ENCODE results near the gene IL1B. TPM values are rescaled to one million over a fixed set of nuclear protein-coding genes. Genes with fewer than 3 reads are reported as not detected.

The IL1B gene
- total RNA-seq = 0.77 and 1.7 TPM in 2 replicates

DNA sequence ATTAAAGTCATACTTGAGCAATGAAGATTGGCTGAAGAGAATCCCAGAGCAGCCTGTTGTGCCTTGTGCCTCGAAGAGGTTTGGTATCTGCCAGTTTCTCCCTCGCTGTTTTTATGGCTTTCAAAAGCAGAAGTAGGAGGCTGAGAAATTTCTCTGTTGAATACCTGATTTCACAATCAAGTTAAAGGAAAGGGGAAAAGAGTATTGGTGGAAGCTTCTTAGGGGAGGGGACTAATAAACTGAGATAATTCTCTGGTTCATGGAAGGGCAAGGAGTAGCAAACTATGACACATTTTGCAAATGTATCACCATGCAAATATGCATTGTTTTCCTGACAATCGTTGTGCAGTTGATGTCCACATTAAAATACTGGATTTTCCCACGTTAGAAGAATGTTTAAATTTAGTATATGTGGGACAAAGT, at the start of gene IL1B:
Gene IL1B, minus strand, starts transcription at position 85 of the 423 bp plus-strand sequence. CDS start 550 bp downstream, outside the sequence.

DNA sequence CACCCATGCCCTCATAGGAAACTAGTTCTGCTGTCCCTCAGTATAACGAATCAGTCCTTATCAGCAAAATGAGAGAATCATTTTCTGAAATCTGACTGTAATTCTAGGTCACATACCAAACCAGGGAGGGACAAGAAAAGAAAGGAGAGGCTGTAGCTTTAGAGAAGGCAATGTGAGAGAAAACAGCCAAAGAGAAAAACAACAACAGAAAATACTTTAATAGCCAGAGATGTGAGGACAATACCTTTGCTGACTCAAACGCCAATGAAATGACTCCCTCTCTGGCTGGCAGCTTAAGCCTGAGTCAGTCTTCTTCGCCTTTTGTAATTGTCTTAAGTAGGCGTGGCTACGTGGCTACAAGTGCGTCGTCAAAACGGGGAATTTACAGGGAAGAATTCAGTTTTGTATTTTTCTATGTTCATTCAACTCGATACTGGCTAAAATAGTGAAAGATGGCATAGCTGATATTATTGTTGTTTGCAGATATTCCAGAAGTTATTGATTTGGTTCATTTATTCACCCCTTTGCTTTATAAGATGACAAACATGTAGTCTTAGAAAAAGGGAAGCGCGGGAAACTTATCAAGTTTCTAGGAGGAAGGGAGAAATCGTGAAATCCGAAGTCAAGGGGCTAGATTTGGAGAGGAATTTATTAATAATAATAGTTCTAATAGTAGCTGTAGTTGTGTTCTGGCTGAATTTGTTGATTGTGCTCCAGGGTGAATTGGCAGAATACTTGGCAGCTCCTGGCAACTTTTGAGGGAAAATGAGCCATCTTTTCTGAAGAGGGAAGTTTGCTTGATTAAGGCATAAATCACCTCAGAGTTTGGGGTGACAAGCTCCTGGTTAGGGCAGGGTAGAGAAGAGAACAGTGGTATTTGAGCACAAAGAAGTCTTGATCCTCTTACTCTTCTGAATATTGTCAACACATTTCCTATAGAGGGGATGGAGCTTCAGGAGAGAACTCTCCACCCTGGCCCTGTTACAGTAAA, 52.1 kb downstream of the IL1B start, which contains the start of gene IL1A:
Gene IL1A, minus strand, starts transcription at position 295 of the 991 bp plus-strand sequence. CDS start 723 bp downstream, outside the sequence.

Other genes with a start within 250 kb of the IL1B start
- gene SLC20A1, start 190.8 kb downstream of the IL1B start, total RNA-seq = 122 and 398 TPM in 2 replicates
- gene NT5DC4, start 115.8 kb downstream of the IL1B start, total RNA-seq = 0.11 TPM in 1 of 2 replicates, not detected in the other
- 3.9 and 15.8 TPM in 2 replicates for gene CKAP2L, start 72.2 kb downstream of the IL1B start, total RNA-seq
- gene IL1A, start 52.3 kb downstream of the IL1B start, total RNA-seq = 0.12 and 0.22 TPM in 2 replicates
- gene IL37, start 74.4 kb upstream of the IL1B start, total RNA-seq = 0.22 TPM in 1 of 2 replicates, not detected in the other
- not detected in 2 replicates for gene IL36G, start 141.2 kb upstream of the IL1B start, total RNA-seq
- not detected in 2 replicates for gene IL36A, start 168.7 kb upstream of the IL1B start, total RNA-seq
- not detected in 2 replicates for gene IL36B, start 216.1 kb upstream of the IL1B start, total RNA-seq
- under 0.01 TPM in 1 of 2 replicates, not detected in the other for gene IL36RN, start 222.4 kb upstream of the IL1B start, total RNA-seq
- gene IL1F10, start 231.2 kb upstream of the IL1B start, total RNA-seq = not detected in 2 replicates

Measured in uterine smooth muscle cell (primary cell).